ENCODE results near the gene ABLIM1. TPM values are rescaled to one million over a fixed set of nuclear protein-coding genes. Genes with fewer than 3 reads are reported as not detected.

ABLIM1 gene
- total and polyA plus RNA-seq, 2 experiments from 2014 or later: 21.9 to 45.1 TPM

GRCh38 chr10:114652402-114653368 lies 5.4 kb downstream of the ABLIM1 start:
- Histone ChIP-seq H2AFZ (no peak overlapping the region), H3K4me2 (no peak overlapping the region), H3K79me2 (replicated peaks; ENCODE audit: insufficient read depth) (no peaks in the 10 kb centered on the region), H3K4me1 (ENCODE audit: insufficient read depth) (no peaks in the 10 kb centered on the region), H3K27ac (ENCODE audit: low read depth) (no peak overlapping the region), H3K27me3 (ENCODE audit: insufficient read depth) (no peaks in the 10 kb centered on the region), H3K4me3 (no peak overlapping the region), H3K36me3 (ENCODE audit: insufficient read depth) (no peaks in the 10 kb centered on the region), H4K20me1 (replicated peaks; ENCODE audit: insufficient read depth) (no peaks in the 10 kb centered on the region), H3K9me2 (ENCODE audit: insufficient read depth) (no peaks in the 10 kb centered on the region), H3F3A (replicated peaks; ENCODE audit: low read depth) (no peaks in the 10 kb centered on the region)
- no peak for ATAC-seq
- Mint-ChIP-seq H3K27me3 (ENCODE audit: insufficient read depth, low read depth, poor library complexity) (peaks cover 2% of the 10 kb centered on the region), H3K27ac (no peak overlapping the region), H3K4me1 (no peaks in the 10 kb centered on the region), H3K36me3 (ENCODE audit: low read depth) (no peaks in the 10 kb centered on the region), H3K4me3 (no peak overlapping the region), H3K9me3 (no peaks in the 10 kb centered on the region)
- no peak for DNase-seq (ENCODE audit: low spot score)
- TF ChIP-seq, protein P1, sequence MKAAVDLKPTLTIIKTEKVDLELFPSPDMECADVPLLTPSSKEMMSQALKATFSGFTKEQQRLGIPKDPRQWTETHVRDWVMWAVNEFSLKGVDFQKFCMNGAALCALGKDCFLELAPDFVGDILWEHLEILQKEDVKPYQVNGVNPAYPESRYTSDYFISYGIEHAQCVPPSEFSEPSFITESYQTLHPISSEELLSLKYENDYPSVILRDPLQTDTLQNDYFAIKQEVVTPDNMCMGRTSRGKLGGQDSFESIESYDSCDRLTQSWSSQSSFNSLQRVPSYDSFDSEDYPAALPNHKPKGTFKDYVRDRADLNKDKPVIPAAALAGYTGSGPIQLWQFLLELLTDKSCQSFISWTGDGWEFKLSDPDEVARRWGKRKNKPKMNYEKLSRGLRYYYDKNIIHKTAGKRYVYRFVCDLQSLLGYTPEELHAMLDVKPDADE (IDR thresholded peaks at IDR 0.05): no peak
- no peak for TF ChIP-seq CTCF (conservative IDR thresholded peaks at IDR 0.05; ENCODE audit: low read depth in 2 of 2)
- no peak for TF ChIP-seq JUNB (IDR thresholded peaks at IDR 0.05; ENCODE audit: unreplicated experiment)
- TF ChIP-seq NANOG (IDR thresholded peaks at IDR 0.05; ENCODE audit: borderline replicate concordance): no peak
- TF ChIP-seq EZH2phosphoT487 (IDR thresholded peaks at IDR 0.05; ENCODE audit: unreplicated experiment): no peak
- TF ChIP-seq STAT1 (IDR thresholded peaks at IDR 0.05; ENCODE audit: unreplicated experiment): no peak
- TF ChIP-seq POLR2AphosphoS5 (IDR thresholded peaks at IDR 0.05; ENCODE audit: low read depth): no peak
- no peak for TF ChIP-seq CREB1 (CRISPR knock-in tag; IDR thresholded peaks at IDR 0.05; ENCODE audit: low read depth)
- TF ChIP-seq ZNF331 (CRISPR knock-in tag; IDR thresholded peaks at IDR 0.05; ENCODE audit: low read depth): no peak
- TF ChIP-seq ZNF114 (CRISPR knock-in tag; IDR thresholded peaks at IDR 0.05): no peak
- TF ChIP-seq, protein P2, sequence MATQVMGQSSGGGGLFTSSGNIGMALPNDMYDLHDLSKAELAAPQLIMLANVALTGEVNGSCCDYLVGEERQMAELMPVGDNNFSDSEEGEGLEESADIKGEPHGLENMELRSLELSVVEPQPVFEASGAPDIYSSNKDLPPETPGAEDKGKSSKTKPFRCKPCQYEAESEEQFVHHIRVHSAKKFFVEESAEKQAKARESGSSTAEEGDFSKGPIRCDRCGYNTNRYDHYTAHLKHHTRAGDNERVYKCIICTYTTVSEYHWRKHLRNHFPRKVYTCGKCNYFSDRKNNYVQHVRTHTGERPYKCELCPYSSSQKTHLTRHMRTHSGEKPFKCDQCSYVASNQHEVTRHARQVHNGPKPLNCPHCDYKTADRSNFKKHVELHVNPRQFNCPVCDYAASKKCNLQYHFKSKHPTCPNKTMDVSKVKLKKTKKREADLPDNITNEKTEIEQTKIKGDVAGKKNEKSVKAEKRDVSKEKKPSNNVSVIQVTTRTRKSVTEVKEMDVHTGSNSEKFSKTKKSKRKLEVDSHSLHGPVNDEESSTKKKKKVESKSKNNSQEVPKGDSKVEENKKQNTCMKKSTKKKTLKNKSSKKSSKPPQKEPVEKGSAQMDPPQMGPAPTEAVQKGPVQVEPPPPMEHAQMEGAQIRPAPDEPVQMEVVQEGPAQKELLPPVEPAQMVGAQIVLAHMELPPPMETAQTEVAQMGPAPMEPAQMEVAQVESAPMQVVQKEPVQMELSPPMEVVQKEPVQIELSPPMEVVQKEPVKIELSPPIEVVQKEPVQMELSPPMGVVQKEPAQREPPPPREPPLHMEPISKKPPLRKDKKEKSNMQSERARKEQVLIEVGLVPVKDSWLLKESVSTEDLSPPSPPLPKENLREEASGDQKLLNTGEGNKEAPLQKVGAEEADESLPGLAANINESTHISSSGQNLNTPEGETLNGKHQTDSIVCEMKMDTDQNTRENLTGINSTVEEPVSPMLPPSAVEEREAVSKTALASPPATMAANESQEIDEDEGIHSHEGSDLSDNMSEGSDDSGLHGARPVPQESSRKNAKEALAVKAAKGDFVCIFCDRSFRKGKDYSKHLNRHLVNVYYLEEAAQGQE (IDR thresholded peaks at IDR 0.05; ENCODE audit: unreplicated experiment): no peak
- no peak for TF ChIP-seq EZH2 (IDR thresholded peaks at IDR 0.05; ENCODE audit: low read depth, unreplicated experiment)
- no peak for TF ChIP-seq ZNF462 (CRISPR knock-in tag; IDR thresholded peaks at IDR 0.05)
